Right lobe of liver (tissue), 6 donors: ENCODE data around the gene GOLGA8Q. TPM values are rescaled to one million over a fixed set of nuclear protein-coding genes. Genes with fewer than 3 reads are reported as not detected.
"Not testable (repeated sequence)": the region's sequence is repeated elsewhere in the genome, so short reads cannot be mapped to it uniquely, and the experiment has no call there.

Experiments used
- ATAC-seq, 4 donors: fragments of 200-7000 bp; cut with Tn5 transposase; one replicate each; pipeline ENCODE4 v1.9.1; 2020; ENCODE audit warnings: mild to moderate bottlenecking in 4 of 4, moderate library complexity in 4 of 4
- DNase-seq, 3 donors: peaks; one replicate each; pipeline ENCODE4 v3.0.0-alpha.2; 2020
- H3K27ac ChIP-seq, 3 donors: fragments of 200-600 bp; one replicate each; pipeline ENCODE4 v1.8.0; 2022
- H3K27me3 ChIP-seq, 2 donors: fragments of 200-600 bp; one replicate each; pipeline ENCODE4 v1.8.0; 2022
- H3K36me3 ChIP-seq, 4 donors: fragments of 200-600 bp; sonication (generic) in 1 of 4; one replicate each; pipeline versions ENCODE4 v1.5.1 to v1.8.0; 2017 to 2022; ENCODE audit warnings: control low read depth in 1 of 4
- H3K4me1 ChIP-seq, 4 donors: fragments of 200-600 bp; sonication (generic) in 1 of 4; one replicate each; pipeline versions ENCODE4 v1.5.1 to v1.8.0; 2017 to 2022; ENCODE audit warnings: control low read depth in 1 of 4
- H3K4me3 ChIP-seq, 3 donors: fragments of 200-600 bp; one replicate each; pipeline ENCODE4 v1.8.0; 2022
- H3K9me3 ChIP-seq, 4 donors: fragments of 200-600 bp; sonication (generic) in 1 of 4; one replicate each; pipeline versions ENCODE4 v1.5.1 to v1.8.0; 2017 to 2022; ENCODE audit warnings: control low read depth in 1 of 4
- WGBS: methylation state at CpG from one replicate; pipeline ENCODE4 v1.1.6; 2018; ENCODE audit warnings: low coverage, low lambda C conversion rate; ENCODE audit not compliant: insufficient coverage; ENCODE audit errors: missing lambda C conversion rate; 5-methylcytosine and 5-hydroxymethylcytosine counted together
- intact Hi-C, 2 donors: fragments of 100-400 bp; cut with DNase I; formaldehyde crosslinking; loops; one replicate each; pipeline versions ENCODE4 v1.11.2 to v1.14.1; 2022
- small RNA-seq, 2 experiments: library from RNA; depleted of rRNA; stranded (forward); fragments of <200 nt; gene quantifications; one replicate each; pipeline ENCODE3, GENCODE V24; 2016
- total RNA-seq, 6 experiments: library from RNA; depleted of rRNA in 2 of 6; stranded (reverse); fragments of >200 nt in 2 of 6; fragmentation: NEBNext Ultra II Directional in 3 of 6; extraction: Animal tissue kit (Norgen Biotek cat#: 25700) in 3 of 6; gene quantifications; one replicate each; pipeline versions ENCODE4 v1.1.0 to v1.2.4, GENCODE V29; 2016 to 2023
- TF ChIP-seq, protein P1 (sequence below), 4 donors: fragments of 200-600 bp in 3 of 4; fragments of 450-650 bp in 1 of 4; IDR thresholded peaks; one replicate each; pipeline versions ENCODE4 v1.5.1 to v1.8.0; 2016 to 2022; ENCODE audit warnings: antibody characterized with exemption in 4 of 4, mild to moderate bottlenecking in 2 of 4
- donor health status: DM: no; HTN: yes; CAD: no.
- donor health status: DM: no; HTN: no; CAD: no.
- donor health status: DM: no; HTN: no; CAD: no.
- donor health status: DM: no; HTN: yes; CAD: no.
- donor health status: DM: no; HTN: yes; CAD: no.

Gene GOLGA8Q
- total RNA-seq, 6 experiments from 2014 or later = 0.71 to 1.6 TPM; not detected in 4

DNA sequence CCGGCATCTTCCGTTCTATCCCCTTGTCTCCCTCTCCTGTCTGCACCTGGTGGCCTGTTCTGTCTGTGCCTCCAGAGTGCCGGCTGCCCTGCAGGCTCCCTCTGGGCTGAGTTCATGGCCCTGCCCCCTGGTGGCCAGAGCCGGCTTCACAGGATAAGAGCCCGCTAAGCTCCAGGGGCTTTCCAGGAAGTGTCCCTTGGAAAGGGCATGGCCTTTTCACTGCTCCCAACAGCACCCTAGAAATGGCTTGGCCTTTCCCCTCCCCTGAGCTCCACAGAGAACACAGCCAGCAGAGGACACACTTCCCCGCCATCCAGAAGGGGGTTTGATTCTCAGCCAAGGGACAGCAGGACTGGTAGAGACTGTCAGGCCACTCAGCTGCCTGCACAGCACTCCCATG lies 15.1 kb downstream of the GOLGA8Q start:
- H3K27me3 ChIP-seq, intact Hi-C loops, H3K4me1 ChIP-seq, H3K4me3 ChIP-seq, H3K27ac ChIP-seq, H3K9me3 ChIP-seq, H3K36me3 ChIP-seq: not testable (repeated sequence)
- peak in 1 of 3 donors; percentile 12 for DNase-seq
- TF ChIP-seq, protein P1, sequence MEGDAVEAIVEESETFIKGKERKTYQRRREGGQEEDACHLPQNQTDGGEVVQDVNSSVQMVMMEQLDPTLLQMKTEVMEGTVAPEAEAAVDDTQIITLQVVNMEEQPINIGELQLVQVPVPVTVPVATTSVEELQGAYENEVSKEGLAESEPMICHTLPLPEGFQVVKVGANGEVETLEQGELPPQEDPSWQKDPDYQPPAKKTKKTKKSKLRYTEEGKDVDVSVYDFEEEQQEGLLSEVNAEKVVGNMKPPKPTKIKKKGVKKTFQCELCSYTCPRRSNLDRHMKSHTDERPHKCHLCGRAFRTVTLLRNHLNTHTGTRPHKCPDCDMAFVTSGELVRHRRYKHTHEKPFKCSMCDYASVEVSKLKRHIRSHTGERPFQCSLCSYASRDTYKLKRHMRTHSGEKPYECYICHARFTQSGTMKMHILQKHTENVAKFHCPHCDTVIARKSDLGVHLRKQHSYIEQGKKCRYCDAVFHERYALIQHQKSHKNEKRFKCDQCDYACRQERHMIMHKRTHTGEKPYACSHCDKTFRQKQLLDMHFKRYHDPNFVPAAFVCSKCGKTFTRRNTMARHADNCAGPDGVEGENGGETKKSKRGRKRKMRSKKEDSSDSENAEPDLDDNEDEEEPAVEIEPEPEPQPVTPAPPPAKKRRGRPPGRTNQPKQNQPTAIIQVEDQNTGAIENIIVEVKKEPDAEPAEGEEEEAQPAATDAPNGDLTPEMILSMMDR (IDR thresholded peaks at IDR 0.05) = peak in 1 of 4 donors; percentile 40
- WGBS = no CpG with 5 or more reads among the region's 6 CpGs
- peak; percentile 64 to 69 (median 68) for ATAC-seq

DNA sequence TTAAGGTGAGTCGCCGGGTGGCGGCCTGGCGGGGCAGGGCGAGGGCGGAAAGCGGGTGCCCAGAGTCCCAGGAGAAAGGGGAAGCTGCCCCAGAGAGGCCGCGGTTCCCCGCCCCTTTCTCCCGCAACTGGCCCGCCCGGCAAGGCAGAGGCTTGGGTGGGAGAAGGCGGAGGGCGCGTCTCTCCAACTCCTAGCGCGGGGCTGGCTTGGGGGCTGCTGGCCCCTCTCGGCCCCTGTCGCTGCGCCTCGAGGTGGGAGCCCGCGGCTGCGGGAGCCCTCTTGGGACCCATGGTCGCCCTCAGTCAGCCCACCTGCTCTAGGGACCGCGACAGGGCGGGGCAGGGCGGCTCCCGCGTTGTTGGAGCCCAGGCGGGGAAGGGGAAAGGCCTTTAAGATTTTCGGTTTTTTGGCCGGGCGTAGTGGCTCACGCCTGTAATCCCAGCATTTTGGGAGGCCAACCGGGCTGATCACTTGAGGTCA lies 21.2 kb downstream of the GOLGA8Q start:
- H3K36me3 ChIP-seq, H3K4me3 ChIP-seq, H3K27ac ChIP-seq, H3K9me3 ChIP-seq, intact Hi-C loops, H3K4me1 ChIP-seq, DNase-seq, H3K27me3 ChIP-seq: not testable (repeated sequence)
- no CpG with 5 or more reads among the region's 38 CpGs for WGBS
- peak; percentile 67 to 80 (median 74) for ATAC-seq

DNA sequence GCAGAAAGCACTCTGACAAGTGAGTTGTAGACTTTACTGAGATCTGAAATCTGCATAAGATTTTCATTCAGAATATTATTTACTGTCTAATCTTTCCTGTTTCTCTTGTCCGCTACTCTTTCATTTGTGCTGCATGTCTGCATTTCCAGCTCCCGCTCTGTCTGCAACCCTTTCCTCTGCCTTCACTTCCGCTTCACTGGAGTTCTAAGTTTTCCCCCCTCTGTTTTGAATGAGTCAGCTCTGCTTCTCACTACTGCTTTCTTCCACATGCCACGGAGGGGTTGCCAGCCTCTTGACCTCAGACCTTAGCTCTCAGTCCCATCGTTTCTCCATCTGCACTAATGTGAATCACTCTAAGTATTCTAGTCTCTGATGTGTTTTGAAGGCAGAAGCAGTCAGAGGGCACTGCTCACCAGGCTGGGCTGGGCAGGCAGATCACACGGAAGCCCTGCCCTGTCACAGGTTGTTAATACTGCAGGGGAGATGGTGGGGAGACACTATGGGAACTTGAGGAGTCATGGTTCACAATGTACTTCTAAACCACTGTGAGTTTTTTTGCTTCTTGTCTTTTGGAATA lies 27.6 kb downstream of the GOLGA8Q start:
- H3K4me1 ChIP-seq, H3K27ac ChIP-seq, H3K4me3 ChIP-seq, ATAC-seq, DNase-seq, H3K9me3 ChIP-seq, H3K27me3 ChIP-seq, H3K36me3 ChIP-seq, intact Hi-C loops: not testable (repeated sequence)
- WGBS = no CpG with 5 or more reads among the region's 6 CpGs

DNA sequence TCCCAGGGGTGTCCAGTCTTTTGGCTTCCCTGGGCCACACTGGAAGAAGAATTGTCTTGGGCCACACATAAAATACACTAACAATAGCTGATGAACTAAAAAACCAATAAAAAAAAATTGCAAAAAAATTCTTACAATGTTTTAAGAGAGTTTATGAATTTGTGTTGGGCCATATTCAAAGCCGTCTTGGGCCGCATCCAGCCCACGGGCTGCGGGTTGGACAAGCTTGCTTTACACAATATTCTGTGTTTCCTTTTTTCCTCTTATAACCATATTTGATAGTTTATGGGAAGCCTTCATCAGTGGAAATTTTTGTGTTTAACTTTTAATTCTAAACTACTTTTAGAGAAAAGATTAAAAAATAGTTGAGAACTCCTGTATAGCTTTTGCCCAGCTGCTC lies 28.9 kb downstream of the GOLGA8Q start:
- ATAC-seq, H3K9me3 ChIP-seq, H3K4me3 ChIP-seq, intact Hi-C loops, DNase-seq, H3K36me3 ChIP-seq, H3K4me1 ChIP-seq, H3K27ac ChIP-seq, H3K27me3 ChIP-seq: not testable (repeated sequence)
- no CpG with 5 or more reads among the region's 4 CpGs for WGBS

DNA sequence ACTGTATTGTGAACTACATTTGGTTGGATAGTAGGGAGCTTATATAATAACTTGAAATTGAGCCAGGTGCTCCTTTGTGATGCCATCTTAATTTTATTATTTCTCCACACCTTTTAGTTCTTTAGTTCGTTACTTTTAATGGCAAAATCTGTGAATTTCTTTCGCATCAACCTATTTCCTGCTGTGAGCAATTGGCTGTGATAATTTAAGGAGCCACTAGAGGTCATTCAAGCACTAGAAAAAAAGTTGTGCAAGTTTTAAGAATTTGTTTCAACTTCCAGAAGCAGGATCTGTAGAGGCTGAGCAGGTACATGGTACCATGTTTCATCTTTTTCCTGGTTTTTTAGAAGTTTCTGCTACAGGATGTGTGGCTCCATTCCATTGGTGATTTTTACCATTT lies 47.1 kb downstream of the GOLGA8Q start:
- intact Hi-C loops = not testable (repeated sequence)
- 6% methylated on average over 2 of the region's 2 CpGs for WGBS

DNA sequence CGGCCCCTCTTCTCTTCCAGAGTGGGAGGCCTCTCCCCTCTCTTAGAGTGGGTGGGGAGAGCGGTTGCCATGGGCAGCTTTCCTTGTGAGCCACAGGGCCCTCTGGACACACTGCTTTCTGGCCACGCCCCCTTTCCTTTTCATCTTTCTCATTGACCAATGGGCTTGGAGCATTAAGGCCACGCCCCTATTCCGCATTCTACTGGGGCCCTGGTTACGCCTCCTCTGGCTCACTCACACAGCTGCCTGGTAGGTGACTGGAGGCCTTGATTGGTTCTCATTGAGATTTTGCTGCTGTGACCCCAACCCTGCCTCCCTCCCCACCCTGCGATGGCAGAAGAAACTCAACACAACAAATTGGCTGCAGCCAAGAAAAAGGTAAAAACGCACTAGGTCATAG lies 51.9 kb downstream of the GOLGA8Q start, which contains the start of gene GOLGA8H:
Gene GOLGA8H, plus strand, starts transcription at position 233 of the 400 bp plus-strand sequence. Its CDS starts 98 bp downstream, at position 331.
- H3K4me3 ChIP-seq, DNase-seq, H3K27me3 ChIP-seq, intact Hi-C loops, H3K36me3 ChIP-seq, ATAC-seq, H3K9me3 ChIP-seq, H3K27ac ChIP-seq, H3K4me1 ChIP-seq: not testable (repeated sequence)
- WGBS = 94% methylated on average over 3 of the region's 8 CpGs

More for the DNA sequence above, 47.1 kb downstream of the GOLGA8Q start:
- H3K27ac ChIP-seq, H3K4me1 ChIP-seq, H3K9me3 ChIP-seq, H3K4me3 ChIP-seq, ATAC-seq, DNase-seq, H3K36me3 ChIP-seq, H3K27me3 ChIP-seq: not testable (repeated sequence)
- TF ChIP-seq, protein P1 (IDR thresholded peaks at IDR 0.05) = peak in 2 of 4 donors; percentile 7 to 52

Small RNA genes lying within 50 kb of the gene (small RNA-seq; reads per million reads assigned to genes)
- gene RF00096 = 0 reads per million in 2 experiments
- gene RN7SL796P = 0 reads per million in 2 experiments

Other genes with a start within 250 kb of the GOLGA8Q start
- gene CHRFAM7A, start 158.5 kb upstream of the GOLGA8Q start, total RNA-seq = 1 to 10 TPM in 1 of 6 experiments, under 1 TPM in 1, not detected in 4; 0.67 to 3.1 TPM
- gene GOLGA8R, start 137.8 kb upstream of the GOLGA8Q start, total RNA-seq = 1 to 10 TPM; 1.2 to 3.8 (median 2.5) TPM
- gene GOLGA8H, start 52.0 kb downstream of the GOLGA8Q start, total RNA-seq = under 1 TPM in 1 of 6 experiments, not detected in 5; 0.13 TPM